Measurements from ENCODE around the gene C15orf40.
"Not testable (repeated sequence)": the region's sequence is repeated elsewhere in the genome, so short reads cannot be mapped to it uniquely, and the experiment has no call there.

C15orf40 gene

GRCh38 chr15:83011271-83012075 is at the start of gene C15orf40:
Gene C15orf40 (minus strand): TSS chr15:83011639. CDS start chr15:83011607, 32 bp downstream.
- in situ Hi-C loops (cut with MboI; ENCODE audit: low pct_unique_long_range_greater_than_20kb, low sequenced_read_pairs) = no loop called here
- DNase-seq = peak; percentile 96

- no peak for DNase-seq
- in situ Hi-C loops (cut with MboI; ENCODE audit: low pct_unique_long_range_greater_than_20kb, low sequenced_read_pairs) = no loop called here
These were observed 46.4 kb upstream of the C15orf40 start for GRCh38 chr15:83057696-83058376.

- DNase-seq = no peak
- in situ Hi-C loops (cut with MboI; ENCODE audit: low pct_unique_long_range_greater_than_20kb, low sequenced_read_pairs) = no loop called here
These were observed 45.6 kb upstream of the C15orf40 start for GRCh38 chr15:83057002-83057401.

GRCh38 chr15:83053151-83053550 is 41.7 kb upstream of the C15orf40 start:
- in situ Hi-C loops (cut with MboI; ENCODE audit: low pct_unique_long_range_greater_than_20kb, low sequenced_read_pairs) = no loop called here
- no peak for DNase-seq

- in situ Hi-C loops (cut with MboI; ENCODE audit: low pct_unique_long_range_greater_than_20kb, low sequenced_read_pairs) = no loop called here
These were observed 35.2 kb upstream of the C15orf40 start for GRCh38 chr15:83046558-83047127.

GRCh38 chr15:83044156-83044555 is 32.7 kb upstream of the C15orf40 start:
- DNase-seq = no peak
- in situ Hi-C loops (cut with MboI; ENCODE audit: low pct_unique_long_range_greater_than_20kb, low sequenced_read_pairs) = no loop called here

More at GRCh38 chr15:83046558-83047127, 35.2 kb upstream of the C15orf40 start:
- no peak for DNase-seq

- in situ Hi-C loops (cut with MboI; ENCODE audit: low pct_unique_long_range_greater_than_20kb, low sequenced_read_pairs) = no loop called here
- DNase-seq = no peak
These were observed 27.8 kb upstream of the C15orf40 start for GRCh38 chr15:83039206-83039605.

GRCh38 chr15:83036253-83036652 is 24.8 kb upstream of the C15orf40 start:
- DNase-seq = no peak
- in situ Hi-C loops (cut with MboI; ENCODE audit: low pct_unique_long_range_greater_than_20kb, low sequenced_read_pairs) = no loop called here

GRCh38 chr15:83031234-83031633 is 19.8 kb upstream of the C15orf40 start:
- DNase-seq; in situ Hi-C loops (cut with MboI; ENCODE audit: low pct_unique_long_range_greater_than_20kb, low sequenced_read_pairs): not testable (repeated sequence)

GRCh38 chr15:83030021-83030420 is 18.6 kb upstream of the C15orf40 start:
- in situ Hi-C loops (cut with MboI; ENCODE audit: low pct_unique_long_range_greater_than_20kb, low sequenced_read_pairs) = no loop called here
- no peak for DNase-seq

- in situ Hi-C loops (cut with MboI; ENCODE audit: low pct_unique_long_range_greater_than_20kb, low sequenced_read_pairs) = no loop called here
- no peak for DNase-seq
These were observed 7.0 kb upstream of the C15orf40 start for GRCh38 chr15:83018436-83018835.

GRCh38 chr15:83016906-83017305 is 5.5 kb upstream of the C15orf40 start:
- DNase-seq = no peak
- in situ Hi-C loops (cut with MboI; ENCODE audit: low pct_unique_long_range_greater_than_20kb, low sequenced_read_pairs) = no loop called here

- no peak for DNase-seq
- in situ Hi-C loops (cut with MboI; ENCODE audit: low pct_unique_long_range_greater_than_20kb, low sequenced_read_pairs) = no loop called here
These were observed 3.9 kb upstream of the C15orf40 start for GRCh38 chr15:83015361-83015760.

- in situ Hi-C loops (cut with MboI; ENCODE audit: low pct_unique_long_range_greater_than_20kb, low sequenced_read_pairs) = no loop called here
- no peak for DNase-seq
These were observed 2.8 kb upstream of the C15orf40 start for GRCh38 chr15:83014205-83014653.

- no peak for DNase-seq
- in situ Hi-C loops (cut with MboI; ENCODE audit: low pct_unique_long_range_greater_than_20kb, low sequenced_read_pairs) = no loop called here
These were observed 1.2 kb upstream of the C15orf40 start for GRCh38 chr15:83012636-83013035.

GRCh38 chr15:83012076-83012426 is 612 bp upstream of the C15orf40 start:
- in situ Hi-C loops (cut with MboI; ENCODE audit: low pct_unique_long_range_greater_than_20kb, low sequenced_read_pairs) = no loop called here

GRCh38 chr15:83010709-83011270 is 649 bp downstream of the C15orf40 start:
- DNase-seq = peak; percentile 97
- in situ Hi-C loops (cut with MboI; ENCODE audit: low pct_unique_long_range_greater_than_20kb, low sequenced_read_pairs) = no loop called here

More at GRCh38 chr15:83012076-83012426, 612 bp upstream of the C15orf40 start:
- no peak for DNase-seq

GRCh38 chr15:83000672-83001031 is 10.8 kb downstream of the C15orf40 start:
- not testable (repeated sequence) for DNase-seq
- in situ Hi-C loops (cut with MboI; ENCODE audit: low pct_unique_long_range_greater_than_20kb, low sequenced_read_pairs) = loop anchor here (10.0 kb wide), 1 partner anchor 146 kb away; no protein-coding TSS in a partner anchor

GRCh38 chr15:82999905-83000671 is 11.4 kb downstream of the C15orf40 start:
- peak; percentile 90 for DNase-seq
- in situ Hi-C loops (cut with MboI; ENCODE audit: low pct_unique_long_range_greater_than_20kb, low sequenced_read_pairs) = loop anchor here (10.0 kb wide), 1 partner anchor 145 kb away; no protein-coding TSS in a partner anchor

Measured in KBM-7 (cell line).